Common myeloid progenitor, CD34-positive (primary cell): Measurements from ENCODE around the gene OTP.

Source experiments
- CTCF ChIA-PET: fragments of 350-600 bp; sonication (Branson Sonifier 250); formaldehyde crosslinking; loops from one replicate; lab custom pipeline; 2021; ENCODE audit warnings: antibody characterized with exemption; lab: Charles Lee
- POLR2A ChIA-PET: fragments of 350-600 bp; sonication (Branson Sonifier 250); formaldehyde crosslinking; loops from one replicate; lab custom pipeline; 2021; ENCODE audit warnings: antibody characterized with exemption; lab: Charles Lee
- DNase-seq, 3 donors: peaks; one replicate each; pipeline versions ENCODE4 v3.0.0 to v3.0.0-alpha.2; 2013
- H3K27ac ChIP-seq, 2 experiments: 1 replicate in 1 of 2; 2 replicates in 1 of 2; pipeline ENCODE4 v1.7.0; 2013; ENCODE audit warnings: inconsistent platforms in 2 of 2, low read length in 2 of 2, mild to moderate bottlenecking in 2 of 2, low read depth in 1 of 2, moderate library complexity in 1 of 2; ENCODE audit not compliant: severe bottlenecking in 2 of 2, insufficient read depth in 1 of 2, poor library complexity in 1 of 2
- H3K27me3 ChIP-seq, 5 experiments: replicated peaks in 2 of 5; 1 replicate in 3 of 5; 2 replicates in 2 of 5; pipeline versions ENCODE4 v1.6.1 to v1.7.0; 2013; ENCODE audit warnings: low read length in 4 of 5, mild to moderate bottlenecking in 2 of 5, moderate library complexity in 2 of 5, inconsistent platforms in 1 of 5; ENCODE audit not compliant: insufficient read depth in 5 of 5, control insufficient read depth in 4 of 5
- H3K36me3 ChIP-seq, 4 experiments: 1 replicate in 2 of 4; 2 replicates in 2 of 4; pipeline versions ENCODE4 v1.6.1 to v1.7.0; 2013; ENCODE audit warnings: low read length in 3 of 4, control low read depth in 1 of 4, mild to moderate bottlenecking in 1 of 4; ENCODE audit not compliant: control insufficient read depth in 4 of 4, insufficient read depth in 4 of 4
- H3K4me1 ChIP-seq, 4 experiments: 1 replicate in 3 of 4; 2 replicates in 1 of 4; pipeline versions ENCODE4 v1.6.1 to v1.7.1; 2013; ENCODE audit warnings: low read length in 3 of 4, mild to moderate bottlenecking in 3 of 4, control low read depth in 1 of 4, inconsistent platforms in 1 of 4, moderate library complexity in 1 of 4; ENCODE audit not compliant: control insufficient read depth in 4 of 4, insufficient read depth in 4 of 4; ENCODE audit errors: control extremely low read depth in 1 of 4
- H3K4me3 ChIP-seq, 7 experiments: 1 replicate in 4 of 7; 2 replicates in 3 of 7; pipeline versions ENCODE4 v1.5.1 to v1.7.0; 2013; ENCODE audit warnings: mild to moderate bottlenecking in 7 of 7, low read length in 6 of 7, moderate library complexity in 6 of 7, inconsistent platforms in 2 of 7, low read depth in 2 of 7, control low read depth in 1 of 7; ENCODE audit not compliant: insufficient read depth in 4 of 7, control insufficient read depth in 1 of 7; ENCODE audit errors: extremely low read depth in 1 of 7
- H3K9me3 ChIP-seq, 5 experiments: 1 replicate in 4 of 5; 2 replicates in 1 of 5; pipeline versions ENCODE4 v1.6.1 to v1.7.1; 2013; ENCODE audit warnings: low read length in 4 of 5, mild to moderate bottlenecking in 2 of 5, inconsistent platforms in 1 of 5, low read depth in 1 of 5, moderate library complexity in 1 of 5; ENCODE audit not compliant: control insufficient read depth in 4 of 5, insufficient read depth in 2 of 5; ENCODE audit errors: control extremely low read depth in 1 of 5
- WGBS: methylation state at CpG from one replicate; pipeline ENCODE4 v1.1.5; 2013; ENCODE audit not compliant: insufficient coverage; 5-methylcytosine and 5-hydroxymethylcytosine counted together

The OTP gene

DNA sequence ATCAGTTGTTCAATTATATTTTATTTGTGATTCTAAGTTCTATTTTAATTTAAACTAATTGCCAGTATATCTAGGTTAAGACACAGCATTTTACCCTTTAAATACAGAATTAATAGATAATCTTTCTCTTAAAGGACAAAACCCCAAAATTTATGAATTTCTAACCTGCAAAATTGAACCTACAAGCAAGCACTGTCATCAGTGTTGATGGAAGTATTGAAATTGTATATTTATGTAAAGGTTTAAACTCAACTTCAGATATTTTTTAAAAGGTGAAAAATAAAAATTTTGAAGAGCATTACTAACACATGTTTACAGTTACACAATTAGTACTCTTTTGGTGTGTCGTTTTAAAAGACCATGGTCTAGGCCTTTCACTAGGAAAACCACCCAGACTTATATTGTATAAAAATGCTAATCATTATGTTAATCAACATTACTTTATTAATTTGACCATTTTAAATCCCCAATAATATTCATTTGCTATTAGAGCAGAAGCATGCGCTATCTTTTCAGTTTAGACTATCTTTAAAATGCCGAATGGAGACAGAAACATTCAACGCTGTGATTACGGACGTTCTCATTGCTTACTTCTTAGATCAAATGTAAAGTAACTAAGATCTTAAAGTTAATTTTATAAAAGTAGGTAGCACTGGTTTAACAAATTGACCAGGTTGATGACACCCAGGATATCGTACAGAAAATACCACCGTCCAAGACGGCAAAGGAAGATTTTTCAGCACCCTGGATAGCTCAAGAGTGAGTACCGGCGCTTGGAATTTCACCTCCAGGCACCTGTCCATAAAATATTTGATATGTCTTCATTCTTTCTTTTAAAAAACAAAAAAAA is 3.2 kb downstream of the OTP start:
- Histone ChIP-seq H3K9me3 (peaks cover 0 to 7% (median 5%) of the 10 kb centered on the region in 5 experiments), H3K36me3 (no peaks in the 10 kb centered on the region), H3K27ac (no peak overlapping the region), H3K27me3 (peaks cover 39 to 100% (median 71%) of the 10 kb centered on the region in 5 experiments), H3K4me3 (no peak overlapping the region), H3K4me1 (peaks cover 0 to 22% (median 19%) of the 10 kb centered on the region in 4 experiments)
- peak in 1 of 3 donors; percentile 19 for DNase-seq
- POLR2A ChIA-PET = no interaction called here
- CTCF ChIA-PET = interaction anchor here (1.5 kb wide), 1 partner anchor 10 kb away, joined by 3 read pairs; no protein-coding TSS in a partner anchor
- 3% methylated on average over 4 of the region's 11 CpGs for WGBS

DNA sequence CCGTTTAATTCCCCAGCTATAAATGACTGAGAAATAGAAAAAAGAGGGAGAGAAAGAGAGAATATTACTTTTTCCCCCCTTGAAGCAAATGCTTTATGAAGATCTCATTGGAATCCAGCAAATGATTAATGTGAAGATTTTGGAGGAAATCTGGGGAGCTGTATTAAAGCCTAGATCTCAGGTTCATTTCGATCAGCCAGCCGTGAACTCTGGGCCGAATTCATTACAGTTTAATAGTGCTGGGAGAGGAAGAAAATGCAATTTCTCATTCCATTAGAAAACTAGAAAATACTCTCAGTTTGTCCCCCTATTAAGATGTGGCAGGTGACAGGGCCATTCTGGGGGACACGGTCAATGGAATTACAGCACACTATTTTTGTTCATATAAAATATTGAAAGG is 4.8 kb downstream of the OTP start:
- CTCF ChIA-PET = interaction anchor here (1.3 kb wide), 1 partner anchor 10 kb away, joined by 3 read pairs; no protein-coding TSS in a partner anchor
- Histone ChIP-seq H3K27me3 (peaks cover 40 to 100% (median 63%) of the 10 kb centered on the region in 5 experiments), H3K4me1 (peaks cover 1 to 23% (median 19%) of the 10 kb centered on the region in 4 experiments), H3K27ac (no peak overlapping the region), H3K36me3 (no peaks in the 10 kb centered on the region), H3K9me3 (peaks cover 0 to 7% (median 5%) of the 10 kb centered on the region in 5 experiments), H3K4me3 (no peak overlapping the region)
- no peak for DNase-seq
- WGBS = no CpG with 5 or more reads among the region's 5 CpGs
- POLR2A ChIA-PET = no interaction called here

DNA sequence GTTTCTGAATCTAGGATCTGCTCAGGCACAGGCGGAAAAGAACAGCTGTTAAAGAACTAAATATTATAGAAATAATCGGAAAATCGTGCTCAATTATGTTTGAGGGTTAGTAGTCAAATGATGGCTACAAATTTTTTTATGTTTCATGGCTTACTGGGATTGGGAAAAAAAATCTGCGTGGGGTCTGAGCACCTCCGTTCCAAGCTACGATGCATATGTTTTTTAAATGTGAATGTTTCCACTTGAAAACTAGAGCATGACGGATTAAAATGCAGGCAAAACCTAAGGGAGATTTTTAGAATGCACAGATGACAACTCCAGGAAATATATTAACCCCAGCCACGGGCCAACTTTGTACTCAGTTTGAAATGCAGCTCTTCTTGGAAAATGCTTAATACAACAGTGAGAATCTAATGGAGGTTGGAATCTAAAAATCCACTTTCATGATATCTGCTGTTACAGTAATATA is 5.3 kb downstream of the OTP start:
- peaks cover 38 to 100% (median 62%) of the 10 kb centered on the region in 5 experiments for H3K27me3 ChIP-seq
- peaks cover 0 to 7% (median 5%) of the 10 kb centered on the region in 5 experiments for H3K9me3 ChIP-seq
- H3K4me1 ChIP-seq = peaks cover 3 to 22% (median 18%) of the 10 kb centered on the region in 4 experiments
- no peak overlapping the region for H3K27ac ChIP-seq
- ChIA-PET CTCF (interaction anchor here (0.9 to 1.3 kb wide), 2 partner anchors 10 to 13 kb away, joined by 3 to 4 read pairs; no protein-coding TSS in a partner anchor), POLR2A (no interaction called here)
- WGBS = 11% methylated on average over 4 of the region's 8 CpGs
- no peaks in the 10 kb centered on the region for H3K36me3 ChIP-seq
- DNase-seq = peak in 1 of 3 donors; percentile 15
- no peak overlapping the region for H3K4me3 ChIP-seq

DNA sequence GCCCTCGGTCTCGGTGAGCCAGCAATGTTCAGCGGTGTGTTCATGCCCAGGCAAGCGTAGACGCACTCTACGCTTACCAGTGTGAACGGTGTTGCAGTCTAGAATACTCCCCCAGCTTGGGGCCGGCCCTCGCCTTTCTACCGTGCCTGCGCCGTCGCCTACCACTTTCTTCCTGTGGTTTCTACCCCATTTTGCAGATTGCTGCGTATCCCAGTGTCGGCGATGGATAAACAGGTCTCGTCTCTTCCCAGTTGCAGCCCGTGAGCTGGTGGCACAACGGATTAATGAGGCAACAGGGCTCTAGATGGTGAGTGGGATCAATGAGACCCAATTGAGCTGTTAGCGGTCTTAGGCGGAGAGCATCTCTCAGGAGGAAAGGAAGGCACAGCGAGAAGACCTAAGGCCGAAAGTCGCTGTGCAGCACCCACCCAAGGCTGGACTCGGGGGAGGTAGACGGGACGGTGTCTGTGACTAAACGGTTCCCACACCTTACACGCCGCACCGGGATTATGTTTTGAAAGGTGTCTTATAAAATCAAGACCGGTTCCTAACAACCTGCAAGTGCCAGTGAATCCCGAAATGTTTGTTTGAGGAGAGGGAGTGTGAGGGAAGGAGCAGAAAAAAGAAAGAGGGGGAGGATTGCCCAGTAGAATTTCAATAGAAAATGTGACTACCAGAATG is 5.8 kb downstream of the OTP start:
- H3K4me1 ChIP-seq = peaks cover 3 to 24% (median 22%) of the 10 kb centered on the region in 4 experiments
- peak in 1 of 3 donors; percentile 15 for DNase-seq
- no peaks in the 10 kb centered on the region for H3K36me3 ChIP-seq
- CTCF ChIA-PET = interaction anchor here (0.9 to 1.3 kb wide), 2 partner anchors 11 to 13 kb away, joined by 3 to 4 read pairs; no protein-coding TSS in a partner anchor
- POLR2A ChIA-PET = interaction anchor here (0.7 kb wide), 1 partner anchor 11 kb away, joined by 3 read pairs; no protein-coding TSS in a partner anchor
- H3K27ac ChIP-seq = no peak overlapping the region
- no peak overlapping the region for H3K4me3 ChIP-seq
- H3K9me3 ChIP-seq = peaks cover 0 to 7% (median 5%) of the 10 kb centered on the region in 5 experiments
- peaks cover 32 to 100% (median 65%) of the 10 kb centered on the region in 5 experiments for H3K27me3 ChIP-seq
- 11% methylated on average over 33 of the region's 33 CpGs for WGBS

DNA sequence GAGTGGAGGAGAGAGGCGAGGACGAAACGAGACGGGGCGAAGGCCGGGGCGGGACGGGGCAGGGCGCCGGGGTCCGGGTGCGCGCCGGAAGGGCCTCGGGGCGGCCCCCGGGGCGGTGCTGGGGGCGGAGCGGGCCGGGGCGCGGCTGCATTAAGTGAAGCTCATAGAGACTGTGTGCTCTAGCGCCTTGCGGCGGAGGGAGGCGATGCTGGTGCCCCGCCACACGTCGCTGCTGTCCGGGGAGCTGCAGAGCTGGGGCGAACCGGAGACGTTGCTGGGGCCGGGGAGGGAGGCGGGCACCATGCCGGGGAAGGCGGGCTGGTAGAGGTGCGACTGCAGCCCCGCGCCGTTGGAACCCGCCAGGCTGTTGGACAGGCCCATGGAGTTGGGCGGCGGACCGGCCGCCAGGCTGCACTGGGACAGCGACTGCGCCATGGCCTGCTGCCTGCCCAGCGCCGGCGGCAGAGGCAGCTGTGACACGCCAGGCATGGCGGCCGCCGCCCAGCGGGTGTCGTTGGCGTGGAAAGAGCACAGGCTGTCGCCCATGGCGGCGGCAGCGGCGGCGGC is 8.3 kb downstream of the OTP start:
- Histone ChIP-seq H3K9me3 (peaks cover 0 to 4% (median 0%) of the 10 kb centered on the region in 5 experiments), H3K4me3 (peak overlapping the region in 6 of 7 experiments; percentile 16 to 66 (median 58)), H3K4me1 (peaks cover 3 to 23% (median 20%) of the 10 kb centered on the region in 4 experiments), H3K36me3 (no peaks in the 10 kb centered on the region), H3K27me3 (peaks cover 44 to 100% (median 57%) of the 10 kb centered on the region in 5 experiments), H3K27ac (no peak overlapping the region)
- WGBS = under 1% methylated on average over 59 of the region's 65 CpGs
- CTCF ChIA-PET = interaction anchor here (1.1 to 1.5 kb wide), 4 partner anchors 11 to 484 kb away, joined by 3 to 4 read pairs (median 3); no protein-coding TSS in a partner anchor
- POLR2A ChIA-PET = no interaction called here
- peak in 2 of 3 donors; percentile 71 to 75 for DNase-seq

DNA sequence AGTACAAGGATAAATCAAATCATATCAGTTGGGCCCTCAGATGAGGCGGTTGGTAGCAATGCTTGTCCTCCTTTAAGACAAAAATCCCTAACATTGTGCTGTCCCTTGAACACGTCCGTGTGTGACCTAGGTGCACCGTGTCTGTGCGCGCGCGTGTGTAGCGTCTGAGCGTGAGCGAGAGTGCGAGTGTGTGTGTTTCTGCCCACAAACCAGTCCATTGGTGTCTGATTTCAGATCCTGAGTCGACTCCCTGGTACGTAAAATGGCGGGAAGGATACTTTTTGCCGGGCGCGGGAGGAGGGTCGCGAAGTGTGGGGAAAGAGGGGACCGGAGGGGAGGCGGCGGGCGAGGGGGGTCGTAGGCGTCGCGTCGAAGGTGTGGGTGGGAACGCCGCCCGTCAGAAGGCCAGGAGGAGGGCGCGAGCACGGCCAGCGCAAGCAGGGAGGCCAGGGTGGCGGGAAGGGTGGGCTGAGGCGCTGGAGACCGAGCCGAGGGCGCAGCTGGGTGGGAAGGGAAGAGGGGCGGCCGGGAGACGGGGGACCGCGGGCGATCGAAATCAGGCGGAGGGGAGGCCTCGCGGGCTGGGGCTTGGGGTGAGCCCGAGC is 8.9 kb downstream of the OTP start:
- peaks cover 46 to 99% (median 61%) of the 10 kb centered on the region in 5 experiments for H3K27me3 ChIP-seq
- DNase-seq = no peak
- peaks cover 3 to 23% (median 20%) of the 10 kb centered on the region in 4 experiments for H3K4me1 ChIP-seq
- H3K9me3 ChIP-seq = peaks cover 0 to 4% (median 0%) of the 10 kb centered on the region in 5 experiments
- ChIA-PET POLR2A (no interaction called here), CTCF (interaction anchor here (1.1 to 1.5 kb wide), 3 partner anchors 11 to 483 kb away, joined by 3 read pairs; no protein-coding TSS in a partner anchor)
- H3K4me3 ChIP-seq = peak overlapping the region in 4 of 7 experiments; percentile 16 to 66 (median 48)
- no peak overlapping the region for H3K27ac ChIP-seq
- H3K36me3 ChIP-seq = no peaks in the 10 kb centered on the region
- WGBS = 2% methylated on average over 38 of the region's 52 CpGs
